Measurements from ENCODE around the gene ENPP6. TPM values are rescaled to one million over a fixed set of nuclear protein-coding genes. Genes with fewer than 3 reads are reported as not detected.

The ENPP6 gene
- total and polyA plus RNA-seq, 2 donors (not counting 1 experiment from before 2014, with no cell fraction given): 0.01 TPM; not detected in 1

DNA sequence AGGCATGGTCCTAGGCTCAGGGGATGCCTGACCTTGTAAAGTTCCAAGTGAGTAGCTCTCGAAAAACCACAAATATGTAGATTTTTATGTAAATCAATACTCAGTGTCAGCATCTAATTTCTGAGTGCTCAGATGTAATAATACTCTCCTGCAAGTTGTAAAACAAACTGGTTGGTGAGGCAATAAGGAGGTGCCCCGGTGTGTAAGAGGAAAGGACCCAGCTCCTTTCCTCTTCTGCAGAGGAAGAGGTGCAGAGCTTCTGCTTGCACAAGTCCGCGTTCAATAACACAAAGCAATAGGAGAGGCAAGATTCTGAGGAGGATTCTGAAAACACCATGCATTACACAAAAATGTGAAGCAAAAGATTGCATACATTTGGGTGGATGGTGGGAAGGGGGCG, 43.6 kb upstream of the ENPP6 start:
- ATAC-seq (ENCODE audit: low read depth) (no peak), DNase-seq (no peak)
- Histone ChIP-seq H3K36me3 (replicated peaks in 1 of 2; ENCODE audit: control extremely low read depth in 1 of 2, control insufficient read depth in 1 of 2, extremely low read depth in 1 of 2, insufficient read depth in 2 of 2, low read length in 1 of 2) (no peaks in the 10 kb centered on the region), H3K9me3 (ENCODE audit: control extremely low read depth in 1 of 3, control insufficient read depth in 2 of 3, insufficient read depth in 1 of 3, low read length in 2 of 3) (no peaks in the 10 kb centered on the region), H3K79me2 (ENCODE audit: control insufficient read depth, insufficient read depth, low read length) (no peaks in the 10 kb centered on the region), H3K27me3 (replicated peaks in 1 of 4; ENCODE audit: control extremely low read depth in 1 of 4, control insufficient read depth in 3 of 4, insufficient read depth in 4 of 4, low read length in 3 of 4) (peaks cover 0 to 3% (median 0%) of the 10 kb centered on the region in 4 experiments), H3K4me2 (replicated peaks; ENCODE audit: low read depth, low read length, poor library complexity, severe bottlenecking) (no peak overlapping the region), H3K27ac (ENCODE audit: low read length in 2 of 2) (no peak overlapping the region), H3K9ac (ENCODE audit: low read length) (no peak overlapping the region), H3K4me3 (ENCODE audit: control extremely low read depth in 1 of 5, extremely low read depth in 1 of 5, insufficient read depth in 1 of 5, low read depth in 2 of 5, low read length in 4 of 5) (no peak overlapping the region), H3K4me1 (ENCODE audit: control insufficient read depth in 2 of 2, insufficient read depth in 2 of 2, low read length in 2 of 2) (peaks cover 12 to 15% of the 10 kb centered on the region in 2 donors), H4K20me1 (ENCODE audit: control insufficient read depth, insufficient read depth, low read length, poor library complexity, severe bottlenecking) (no peaks in the 10 kb centered on the region), H2AFZ (ENCODE audit: insufficient read depth, low read depth, low read length, poor library complexity, severe bottlenecking) (no peak overlapping the region)
- ChIA-PET CTCF (interaction anchor here (0.7 to 3.8 kb wide), 6 partner anchors 10 to 278 kb away, joined by 3 to 16 read pairs (median 4); no protein-coding TSS in a partner anchor), POLR2A (no interaction called here)
- no peaks in the 10 kb centered on the region for H3K9me3 Mint-ChIP-seq (ENCODE audit: insufficient read depth)
- no CpG with 5 or more reads among the region's 5 CpGs for WGBS (ENCODE audit: insufficient coverage)
- no peak overlapping the region for H3K27ac Mint-ChIP-seq
- no peaks in the 10 kb centered on the region for H3K27me3 Mint-ChIP-seq
- H3K4me3 Mint-ChIP-seq: no peak overlapping the region
- intact Hi-C loops (cut with micrococcal nuclease): loop anchor here (5.0 to 10.0 kb wide), 4 partner anchors 486 to 1134 kb away; partner anchors contain the start of genes ANKRD37 and LRP2BP
- no peak for TF ChIP-seq EZH2 (IDR thresholded peaks at IDR 0.05; ENCODE audit: borderline replicate concordance, insufficient read depth, low read depth, low read length, poor library complexity, severe bottlenecking)
- TF ChIP-seq, protein P1, sequence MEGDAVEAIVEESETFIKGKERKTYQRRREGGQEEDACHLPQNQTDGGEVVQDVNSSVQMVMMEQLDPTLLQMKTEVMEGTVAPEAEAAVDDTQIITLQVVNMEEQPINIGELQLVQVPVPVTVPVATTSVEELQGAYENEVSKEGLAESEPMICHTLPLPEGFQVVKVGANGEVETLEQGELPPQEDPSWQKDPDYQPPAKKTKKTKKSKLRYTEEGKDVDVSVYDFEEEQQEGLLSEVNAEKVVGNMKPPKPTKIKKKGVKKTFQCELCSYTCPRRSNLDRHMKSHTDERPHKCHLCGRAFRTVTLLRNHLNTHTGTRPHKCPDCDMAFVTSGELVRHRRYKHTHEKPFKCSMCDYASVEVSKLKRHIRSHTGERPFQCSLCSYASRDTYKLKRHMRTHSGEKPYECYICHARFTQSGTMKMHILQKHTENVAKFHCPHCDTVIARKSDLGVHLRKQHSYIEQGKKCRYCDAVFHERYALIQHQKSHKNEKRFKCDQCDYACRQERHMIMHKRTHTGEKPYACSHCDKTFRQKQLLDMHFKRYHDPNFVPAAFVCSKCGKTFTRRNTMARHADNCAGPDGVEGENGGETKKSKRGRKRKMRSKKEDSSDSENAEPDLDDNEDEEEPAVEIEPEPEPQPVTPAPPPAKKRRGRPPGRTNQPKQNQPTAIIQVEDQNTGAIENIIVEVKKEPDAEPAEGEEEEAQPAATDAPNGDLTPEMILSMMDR (IDR thresholded peaks at IDR 0.05): no peak
- H3K4me1 Mint-ChIP-seq: peaks cover 18% of the 10 kb centered on the region

DNA sequence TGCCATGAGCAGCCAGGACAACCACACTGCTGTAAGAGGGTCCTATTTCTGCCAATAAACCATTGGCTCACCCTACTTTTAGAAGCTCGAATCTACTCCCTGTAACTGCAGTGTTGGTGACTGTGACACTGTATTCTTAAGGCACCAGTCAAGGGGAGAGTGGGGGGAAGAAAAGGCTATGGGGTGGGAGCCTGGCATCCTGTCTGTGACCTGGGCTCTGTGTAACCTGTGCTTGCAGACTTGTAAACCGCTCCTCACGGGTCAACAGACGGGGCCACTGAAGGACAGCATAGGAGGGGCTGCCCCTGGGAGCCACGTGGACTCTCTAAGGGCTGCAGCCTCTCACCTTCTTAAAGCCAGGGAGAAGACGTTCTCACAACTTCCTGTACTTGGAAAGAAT, 42.2 kb upstream of the ENPP6 start:
- Mint-ChIP-seq H3K4me3 (no peak overlapping the region), H3K27ac (no peak overlapping the region), H3K9me3 (ENCODE audit: insufficient read depth) (no peaks in the 10 kb centered on the region), H3K27me3 (no peaks in the 10 kb centered on the region), H3K4me1 (peaks cover 6% of the 10 kb centered on the region)
- no peak overlapping the region for H2AFZ ChIP-seq (ENCODE audit: insufficient read depth, low read depth, low read length, poor library complexity, severe bottlenecking)
- ATAC-seq (ENCODE audit: low read depth) (no peak), DNase-seq (no peak)
- intact Hi-C loops (cut with micrococcal nuclease): loop anchor here (5.0 to 10.0 kb wide), 4 partner anchors 487 to 1135 kb away; partner anchors contain the start of genes ANKRD37 and LRP2BP
- ChIA-PET CTCF (interaction anchor here (3.8 kb wide), 1 partner anchor 8 kb away, joined by 16 read pairs; no protein-coding TSS in a partner anchor), POLR2A (no interaction called here)
- no peaks in the 10 kb centered on the region for H3K36me3 ChIP-seq (replicated peaks in 1 of 2; ENCODE audit: control extremely low read depth in 1 of 2, control insufficient read depth in 1 of 2, extremely low read depth in 1 of 2, insufficient read depth in 2 of 2, low read length in 1 of 2)
- no peaks in the 10 kb centered on the region for H4K20me1 ChIP-seq (ENCODE audit: control insufficient read depth, insufficient read depth, low read length, poor library complexity, severe bottlenecking)
- WGBS (ENCODE audit: insufficient coverage): 53% methylated on average over 4 of the region's 6 CpGs
- H3K27ac ChIP-seq (ENCODE audit: low read length in 2 of 2): no peak overlapping the region
- H3K9me3 ChIP-seq (ENCODE audit: control extremely low read depth in 1 of 3, control insufficient read depth in 2 of 3, insufficient read depth in 1 of 3, low read length in 2 of 3): no peaks in the 10 kb centered on the region
- H3K9ac ChIP-seq (ENCODE audit: low read length): no peak overlapping the region
- TF ChIP-seq, protein P1 (IDR thresholded peaks at IDR 0.05): no peak
- no peak for TF ChIP-seq EZH2 (IDR thresholded peaks at IDR 0.05; ENCODE audit: borderline replicate concordance, insufficient read depth, low read depth, low read length, poor library complexity, severe bottlenecking)
- no peak overlapping the region for H3K4me3 ChIP-seq (ENCODE audit: control extremely low read depth in 1 of 5, extremely low read depth in 1 of 5, insufficient read depth in 1 of 5, low read depth in 2 of 5, low read length in 4 of 5)
- no peaks in the 10 kb centered on the region for H3K79me2 ChIP-seq (ENCODE audit: control insufficient read depth, insufficient read depth, low read length)
- H3K4me2 ChIP-seq (replicated peaks; ENCODE audit: low read depth, low read length, poor library complexity, severe bottlenecking): no peak overlapping the region
- peaks cover 6% of the 10 kb centered on the region in 2 donors for H3K4me1 ChIP-seq (ENCODE audit: control insufficient read depth in 2 of 2, insufficient read depth in 2 of 2, low read length in 2 of 2)
- H3K27me3 ChIP-seq (replicated peaks in 1 of 4; ENCODE audit: control extremely low read depth in 1 of 4, control insufficient read depth in 3 of 4, insufficient read depth in 4 of 4, low read length in 3 of 4): peaks cover 0 to 3% (median 0%) of the 10 kb centered on the region in 4 experiments
